ENCODE results near the gene MSI1.
A peak's percentile ranks its signal among the peaks of the same experiment; 100 is the strongest.

Gene MSI1

GRCh38 chr12:120368789-120369602 is at the start of gene MSI1:
Gene MSI1, minus strand, starts transcription at chr12:120369164. Its CDS starts 73 bp downstream, at chr12:120369091.
- DNase-seq, result no peak

DNA sequence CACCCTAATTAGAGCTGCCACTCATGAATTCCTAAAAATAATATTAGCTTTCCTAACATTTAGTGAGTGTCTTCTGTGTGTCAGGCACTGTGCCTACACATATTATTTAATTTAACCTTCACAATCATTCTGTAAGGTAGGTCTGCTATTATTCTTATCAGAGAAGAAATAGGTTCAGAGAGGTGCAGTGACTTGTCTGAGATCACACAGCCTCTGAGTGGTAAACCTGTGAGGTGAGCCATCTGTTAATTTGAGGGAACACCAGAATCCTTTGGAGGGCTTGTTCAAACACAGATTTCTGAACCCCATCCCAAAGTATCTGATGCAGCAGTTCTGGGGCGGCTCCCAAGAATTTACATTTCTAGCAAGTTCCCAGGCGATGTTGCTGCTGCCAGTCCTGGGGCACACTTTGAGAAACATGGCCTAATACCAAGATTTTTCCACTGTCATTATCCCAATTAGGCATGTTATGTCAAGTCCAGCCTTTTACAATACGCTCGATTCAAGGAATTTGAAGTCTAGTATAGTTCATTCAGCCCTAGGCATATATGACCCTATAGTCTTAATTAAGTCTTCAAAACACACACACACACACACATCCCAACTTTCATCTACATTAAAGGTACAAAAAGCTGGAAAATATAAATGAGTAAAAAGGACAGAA is 49.1 kb upstream of the MSI1 start:
- DNase-seq, result no peak

DNA sequence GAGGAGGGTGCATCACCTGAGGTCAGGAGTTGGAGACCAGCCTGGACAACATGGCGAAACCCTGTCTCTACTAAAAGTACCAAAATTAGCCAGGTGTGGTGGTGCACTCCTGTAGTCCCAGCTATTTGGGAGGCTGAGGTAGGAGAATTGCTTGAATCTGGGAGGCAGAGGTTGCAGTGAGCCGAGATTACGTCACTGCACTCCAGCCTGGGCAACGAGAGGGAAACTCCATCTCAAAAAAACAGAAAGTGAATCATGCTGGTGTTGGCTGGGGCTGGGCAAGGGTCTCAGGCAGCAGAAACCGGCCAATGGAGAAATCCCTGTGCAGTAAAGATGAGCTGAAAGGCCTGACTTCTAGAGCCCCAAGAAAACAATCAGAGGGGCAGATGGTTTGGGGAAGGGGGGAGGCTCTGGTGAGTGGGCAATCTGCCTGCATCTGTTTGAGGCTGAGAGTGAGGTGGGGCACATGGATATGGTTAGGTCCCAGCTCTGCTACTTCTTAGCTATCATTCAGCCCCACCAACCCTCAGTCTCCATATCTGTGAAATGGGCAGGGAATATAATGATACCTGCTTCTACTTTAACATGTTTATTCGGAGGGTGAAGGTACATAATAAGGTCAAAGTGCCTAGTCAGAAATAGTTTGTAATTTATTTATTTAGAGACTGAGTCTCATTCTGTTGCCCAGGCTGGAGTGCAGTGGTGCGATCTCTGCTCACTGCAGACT is 47.7 kb upstream of the MSI1 start:
- no peak for DNase-seq

- no peak for DNase-seq
These were observed 45.1 kb upstream of the MSI1 start for GRCh38 chr12:120413901-120414695.

- no peak for DNase-seq
These were observed 43.5 kb upstream of the MSI1 start for GRCh38 chr12:120412421-120412820.

DNA sequence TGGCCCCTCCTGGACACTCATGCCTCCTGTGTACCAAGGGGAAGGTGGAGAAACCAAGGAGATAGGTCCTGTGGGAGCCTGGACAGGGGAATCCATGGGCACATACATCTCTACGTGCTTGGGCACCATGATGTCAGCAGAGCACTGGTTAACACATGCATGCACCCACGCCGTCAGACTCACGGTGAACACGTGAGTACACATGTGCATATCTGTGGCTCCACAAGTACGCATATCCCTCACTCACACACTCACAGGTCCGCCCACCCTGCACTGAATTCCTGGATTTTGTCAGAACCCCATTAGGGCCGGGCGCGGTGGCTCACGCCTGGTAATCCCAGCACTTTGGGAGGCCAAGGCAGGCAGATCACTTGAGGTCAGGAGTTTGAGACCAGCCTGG is 39.8 kb upstream of the MSI1 start:
- no peak for DNase-seq

GRCh38 chr12:120406553-120406952 is 37.6 kb upstream of the MSI1 start:
- DNase-seq, result no peak

DNA sequence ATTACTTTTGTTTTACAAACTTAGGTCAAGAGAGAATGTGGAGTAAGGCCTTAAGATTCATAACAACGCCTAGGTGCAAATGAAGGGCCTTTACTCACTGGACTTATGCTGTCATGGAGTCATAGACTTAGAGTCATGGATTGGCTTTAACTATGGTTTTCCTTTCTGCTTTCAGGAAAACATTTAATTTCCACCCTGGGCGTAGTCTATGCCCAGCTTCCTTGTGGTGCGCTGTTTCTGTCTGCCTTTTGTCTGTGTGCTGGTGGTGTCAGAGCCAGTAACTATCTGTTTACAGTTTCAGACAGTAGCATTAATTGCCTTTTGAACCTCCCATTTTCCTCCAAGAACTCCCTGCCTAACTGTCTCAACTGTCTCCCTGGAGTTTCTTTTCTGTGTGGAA is 37.1 kb upstream of the MSI1 start:
- DNase-seq, result no peak

DNA sequence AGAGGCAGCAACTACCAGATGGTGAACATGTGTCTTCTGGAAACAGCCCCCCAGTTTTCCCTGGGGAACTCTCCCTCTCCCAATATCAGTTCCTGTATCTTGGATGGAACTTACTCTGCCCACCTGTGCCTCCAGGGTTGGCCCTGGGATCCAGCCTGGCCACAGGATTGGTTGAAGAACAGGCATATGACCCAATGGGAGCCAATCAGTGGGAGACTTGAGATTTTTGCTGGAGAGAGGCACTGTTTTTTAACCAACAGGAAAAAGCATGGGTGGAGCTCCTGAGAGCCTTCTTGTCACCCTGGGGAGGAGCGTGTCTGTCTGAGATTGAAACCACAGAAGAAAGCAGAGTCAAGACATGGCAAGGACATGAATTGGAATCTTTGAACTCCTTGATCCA is 35.3 kb upstream of the MSI1 start:
- peak in 1 of 2 donors; percentile 1 for DNase-seq

DNA sequence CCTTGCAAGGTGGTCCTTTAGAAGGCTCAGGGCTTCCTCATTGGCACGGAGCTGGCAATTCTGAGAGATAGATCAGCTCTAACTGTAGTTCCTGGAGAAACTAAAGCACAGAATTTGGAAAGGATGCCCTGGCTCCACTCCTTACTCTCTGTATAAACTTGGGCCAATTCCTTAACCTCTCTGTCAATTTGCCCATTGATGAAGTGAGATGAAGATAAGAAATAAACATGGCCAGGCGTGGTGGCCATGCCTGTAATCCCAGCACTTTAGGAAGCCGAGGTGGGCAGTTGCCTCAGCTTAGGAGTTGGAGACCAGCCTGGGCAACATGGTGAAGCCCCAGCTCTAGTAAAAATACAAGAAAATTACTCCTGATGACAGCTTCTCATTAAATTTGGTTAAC is 34.9 kb upstream of the MSI1 start:
- no peak for DNase-seq

DNA sequence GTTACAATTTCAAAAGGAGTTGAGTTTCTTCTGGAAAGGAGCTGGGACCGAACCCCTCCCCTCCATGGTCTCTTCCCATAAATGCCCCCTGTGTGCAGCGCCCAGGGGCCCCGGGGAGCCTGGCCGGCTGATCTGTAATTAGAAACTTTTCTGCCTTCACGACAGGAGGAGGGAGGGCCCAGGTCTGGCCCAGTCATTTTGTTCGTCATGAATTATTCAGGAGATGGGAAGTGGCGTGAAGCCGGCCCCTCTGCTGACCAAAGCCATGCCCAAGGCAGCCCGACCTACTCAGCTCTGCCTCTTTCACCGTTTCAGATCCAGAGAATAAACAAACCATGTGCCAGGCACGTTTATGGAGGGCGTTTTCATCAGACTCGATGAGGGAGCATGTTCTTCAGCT is 33.3 kb upstream of the MSI1 start:
- no peak for DNase-seq

DNA sequence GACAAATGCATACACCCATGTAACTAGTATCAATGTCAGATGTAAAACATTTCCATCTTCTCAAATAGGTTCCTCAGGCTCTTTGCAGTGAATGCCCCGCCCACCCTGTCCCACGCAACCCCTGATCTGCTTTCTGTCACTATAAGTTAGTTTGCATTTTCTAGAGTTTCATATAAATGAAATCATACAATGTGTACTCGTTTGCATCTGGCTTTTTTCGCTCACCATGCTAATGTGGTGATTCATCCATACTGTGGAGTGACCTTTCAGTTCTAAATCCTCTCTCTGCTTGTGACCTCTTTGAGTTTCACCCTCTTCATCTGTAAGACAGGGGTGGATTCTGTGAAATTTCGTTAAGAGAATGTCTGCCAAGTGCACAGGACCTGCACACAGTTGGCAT is 30.6 kb upstream of the MSI1 start:
- no peak for DNase-seq

DNA sequence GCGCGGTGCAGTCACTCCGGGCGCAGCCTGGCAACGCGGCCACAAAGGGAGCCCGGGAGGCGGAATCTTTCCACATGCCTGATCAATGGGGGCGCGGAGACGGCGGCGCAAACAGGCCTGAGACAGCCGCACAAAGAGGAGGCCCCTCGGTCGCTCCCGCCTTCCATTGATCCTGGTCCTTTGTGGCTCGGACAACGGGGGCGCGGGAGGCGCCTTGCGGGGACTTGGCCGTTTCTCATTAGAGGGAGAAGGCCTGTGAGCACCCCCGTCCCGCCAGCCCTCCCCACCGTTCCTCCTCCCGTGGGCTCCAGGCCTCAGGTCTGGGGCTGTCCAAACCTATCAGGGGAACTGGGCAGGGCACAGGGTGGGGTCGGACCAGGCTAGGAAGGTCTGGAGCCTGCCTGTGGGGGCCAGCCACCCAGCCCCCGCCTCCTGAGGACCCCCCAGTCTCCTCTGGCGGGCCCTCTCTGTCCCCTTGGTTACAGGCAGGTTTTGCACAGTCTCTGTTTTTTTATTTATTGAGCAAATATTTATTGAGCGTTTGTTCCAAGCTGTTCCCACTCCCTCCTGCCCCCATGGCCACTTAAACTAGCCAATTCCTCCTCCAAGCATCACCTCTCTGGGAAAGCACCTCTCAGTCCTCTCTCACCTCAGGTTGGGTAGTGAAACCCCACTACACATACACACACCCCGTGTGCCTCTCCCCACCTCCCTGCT is 29.0 kb upstream of the MSI1 start:
- DNase-seq, result no peak

DNA sequence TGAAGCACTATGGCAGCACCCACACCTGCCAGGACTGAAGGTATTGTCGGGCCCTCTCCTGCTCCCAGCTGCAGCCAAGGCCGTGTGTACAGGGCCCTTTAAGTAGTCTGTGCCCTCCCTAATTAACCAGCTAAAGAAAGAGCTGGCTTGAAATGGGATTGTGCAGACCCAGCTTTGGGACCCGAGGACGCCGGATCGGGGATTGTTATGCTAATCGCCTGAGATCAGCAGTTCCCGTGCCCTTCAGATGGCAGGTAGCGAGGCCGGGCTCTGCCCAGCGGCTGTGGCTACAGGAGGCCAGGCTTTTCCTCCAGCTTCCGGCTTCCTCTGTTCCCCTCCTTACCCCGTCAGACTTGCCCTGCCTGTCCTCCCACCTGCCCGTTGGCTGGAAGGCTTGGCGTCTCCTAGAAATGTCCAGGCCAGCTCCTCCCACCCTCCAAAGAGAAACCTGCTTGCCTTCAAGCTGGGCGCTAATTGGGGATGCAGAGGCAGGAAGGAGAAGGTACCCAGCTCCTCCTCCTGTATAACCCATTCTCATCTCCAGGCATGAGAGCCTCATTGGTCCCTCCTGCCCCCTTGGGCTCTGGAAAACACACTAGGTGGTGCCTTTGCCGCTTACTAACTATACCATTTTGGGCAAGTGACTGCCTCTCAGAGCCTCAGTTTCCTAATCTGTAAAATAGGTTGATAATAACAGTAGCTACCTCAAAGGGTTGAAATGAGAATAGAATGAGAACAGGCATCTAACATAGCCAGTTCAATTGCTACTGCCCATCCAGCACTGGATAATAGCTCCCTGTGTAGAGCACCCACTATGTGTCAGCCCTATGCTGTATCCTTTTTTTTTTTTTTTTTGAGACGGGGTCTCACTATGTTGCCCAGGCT is 25.8 kb upstream of the MSI1 start:
- no peak for DNase-seq

- DNase-seq, result no peak
These were observed 21.7 kb upstream of the MSI1 start for GRCh38 chr12:120390540-120391120.

DNA sequence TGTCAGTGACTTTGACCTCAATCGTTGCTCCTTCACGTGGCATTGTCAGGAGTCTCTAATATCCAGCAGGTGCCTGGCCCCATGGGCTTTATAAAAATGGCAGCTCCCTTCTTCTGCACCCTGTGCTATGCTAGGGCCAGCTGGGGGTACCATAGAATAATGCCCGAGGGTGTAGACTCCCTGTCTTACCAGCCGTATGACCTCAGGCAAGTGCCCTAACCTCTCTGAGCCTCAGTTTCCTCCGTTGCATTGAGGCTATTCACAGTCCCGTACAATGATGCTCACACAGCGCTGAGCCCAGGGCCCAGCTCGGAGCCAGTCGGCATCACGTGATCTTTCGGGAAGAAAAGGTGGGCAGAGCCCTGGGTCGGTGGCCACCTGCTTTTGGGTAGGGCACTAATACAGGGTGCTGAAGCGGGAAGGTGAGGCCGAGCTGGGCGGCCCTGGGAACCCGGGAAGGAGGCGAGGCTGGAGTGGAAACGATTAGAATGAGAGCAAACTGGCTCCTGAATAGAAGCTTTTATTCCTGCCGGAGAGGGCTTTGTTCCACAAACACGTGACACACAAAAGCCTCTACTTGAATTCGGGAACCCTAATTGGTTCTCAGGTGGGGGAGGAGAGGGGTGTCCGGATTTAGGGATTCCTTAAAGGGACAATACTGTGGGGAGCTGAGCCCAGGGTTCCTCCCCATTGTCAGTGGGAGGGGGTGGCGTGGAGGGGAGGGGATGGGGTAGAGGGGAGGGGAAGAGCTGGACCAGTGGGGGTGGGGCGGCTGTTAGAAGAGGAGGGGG is 19.9 kb upstream of the MSI1 start:
- DNase-seq, result no peak

- no peak for DNase-seq
These were observed 12.9 kb upstream of the MSI1 start for GRCh38 chr12:120381752-120382419.

DNA sequence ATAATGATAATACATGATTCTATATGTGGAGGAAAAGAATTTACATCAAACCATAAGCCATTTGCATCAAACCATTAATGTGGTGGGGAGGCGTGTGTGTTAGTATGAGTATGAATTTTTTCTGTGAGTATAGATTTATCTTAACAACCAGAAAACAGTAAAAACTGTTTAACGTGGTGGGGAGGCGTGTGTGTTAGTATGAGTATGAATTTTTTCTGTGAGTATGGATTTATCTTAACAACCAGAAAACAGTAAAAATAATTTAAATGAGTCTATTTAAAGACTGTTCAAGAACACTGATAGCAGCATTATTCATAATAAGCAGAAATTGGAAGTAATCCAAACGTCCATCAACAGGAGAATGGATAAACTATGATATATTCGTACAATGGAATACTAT is 9.1 kb upstream of the MSI1 start:
- DNase-seq, result no peak

DNA sequence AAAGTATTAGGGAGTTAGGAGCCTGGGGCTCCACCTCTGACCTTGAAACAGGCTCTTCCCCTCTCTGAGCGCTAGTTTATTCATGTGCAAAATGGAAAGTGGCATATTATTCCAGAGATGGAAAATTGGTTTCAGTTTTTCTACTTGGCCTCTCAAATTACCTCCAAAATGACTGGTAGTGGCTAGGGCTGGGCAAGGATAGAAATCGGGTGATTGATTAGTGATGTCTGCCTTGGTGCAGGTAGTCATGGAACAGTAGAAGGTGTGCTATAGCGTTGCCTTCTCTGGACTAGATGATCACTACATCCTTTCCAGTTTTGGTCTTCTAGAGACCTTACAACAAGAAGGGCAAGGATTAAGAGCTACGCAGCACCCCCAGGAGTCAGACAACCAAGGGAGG is 8.6 kb upstream of the MSI1 start:
- no peak for DNase-seq

All from CD4-positive, alpha-beta T cell treated with Interferon alpha-2 for 1 hour (primary cell).